Measurements from ENCODE around the gene ARSG.
"Not testable (repeated sequence)": the region's sequence is repeated elsewhere in the genome, so short reads cannot be mapped to it uniquely, and the experiment has no call there.

Gene ARSG

DNA sequence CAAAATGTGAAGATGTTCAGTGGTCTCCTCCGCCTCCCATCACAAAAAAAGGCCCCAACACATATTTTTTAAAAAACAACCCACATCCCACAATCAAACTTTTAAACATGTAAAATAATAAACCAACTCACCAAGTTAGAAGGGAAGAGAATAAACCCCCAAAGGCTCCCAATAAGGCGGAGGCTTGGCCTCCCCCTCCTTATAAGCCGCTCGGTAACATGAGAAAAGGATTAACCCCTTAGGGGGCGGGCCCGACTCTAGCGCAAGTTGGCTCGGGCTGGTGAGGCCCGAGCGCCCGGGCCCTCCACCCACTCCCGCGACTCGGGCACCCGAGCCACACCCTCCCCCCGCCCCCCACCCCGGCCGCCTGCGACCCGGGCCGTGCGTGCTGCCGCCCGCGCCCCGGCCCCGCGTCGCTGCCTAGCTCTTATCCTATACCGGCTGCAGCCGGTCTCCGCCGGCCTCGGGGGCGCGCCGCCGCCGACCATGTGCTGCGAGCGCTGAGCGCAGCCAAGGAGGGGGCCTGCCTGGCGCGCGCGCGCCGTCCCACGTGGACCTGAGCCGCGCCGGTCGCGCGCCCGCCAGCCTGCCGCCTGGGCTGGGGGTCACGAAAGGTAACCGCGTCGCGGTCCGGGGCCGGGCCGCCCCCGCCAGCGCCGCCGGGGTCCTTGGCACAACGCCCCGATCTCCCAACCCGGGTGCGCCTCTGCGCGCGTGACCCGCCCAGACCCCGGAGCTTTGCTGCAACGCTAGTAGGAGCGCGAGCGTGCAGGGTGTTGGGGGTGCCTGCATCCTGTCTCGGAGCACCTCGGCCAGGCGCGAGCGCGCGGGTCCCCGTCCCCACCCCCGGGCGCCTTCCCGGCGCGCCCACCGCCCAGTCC, at the start of gene ARSG, which contains the start of gene SLC16A6:
ARSG (plus strand) TSS at position 541 of the 881 bp plus-strand sequence. CDS start 15,999 bp downstream, outside the sequence.
SLC16A6 (minus strand) TSS at position 173 of the 881 bp plus-strand sequence. CDS start 12,807 bp downstream, outside the sequence.
- peak; percentile 50 for DNase-seq

DNA sequence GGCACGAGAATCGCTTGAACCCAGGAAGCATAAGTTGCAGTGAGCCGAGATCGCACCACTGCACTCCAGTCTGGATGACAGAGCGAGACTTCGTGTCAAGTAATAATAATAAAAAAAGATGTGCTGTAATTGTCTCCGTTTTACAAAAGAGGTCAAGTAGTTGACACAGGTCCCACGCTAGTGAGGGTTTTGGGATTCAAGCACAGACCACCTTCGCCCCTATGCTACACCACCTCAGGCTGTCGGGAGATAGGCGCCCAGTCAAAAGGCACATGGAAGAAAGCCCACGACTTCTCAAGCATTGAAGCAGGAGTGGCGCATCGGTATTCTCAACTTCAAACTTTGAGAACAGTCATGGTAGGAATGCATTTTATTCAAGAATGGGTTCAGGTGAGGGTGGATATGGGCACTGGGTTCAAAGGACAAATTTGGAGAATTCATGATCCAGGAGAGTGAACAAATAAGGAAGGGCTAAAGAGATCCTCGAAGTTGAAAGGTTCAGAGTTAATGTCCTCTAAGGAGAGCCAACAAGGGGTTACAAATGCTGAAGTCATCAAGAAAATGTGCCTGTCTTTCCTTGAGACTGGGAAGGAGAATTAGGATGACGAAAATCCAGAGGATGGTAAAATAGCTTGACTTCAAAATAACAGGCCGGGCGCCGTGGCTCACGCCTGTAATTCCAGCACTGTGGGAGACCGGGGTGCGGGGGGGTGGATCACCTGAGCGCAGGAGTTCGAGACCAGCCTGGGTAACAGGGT, 44.8 kb upstream of the ARSG start:
- DNase-seq: no peak

DNA sequence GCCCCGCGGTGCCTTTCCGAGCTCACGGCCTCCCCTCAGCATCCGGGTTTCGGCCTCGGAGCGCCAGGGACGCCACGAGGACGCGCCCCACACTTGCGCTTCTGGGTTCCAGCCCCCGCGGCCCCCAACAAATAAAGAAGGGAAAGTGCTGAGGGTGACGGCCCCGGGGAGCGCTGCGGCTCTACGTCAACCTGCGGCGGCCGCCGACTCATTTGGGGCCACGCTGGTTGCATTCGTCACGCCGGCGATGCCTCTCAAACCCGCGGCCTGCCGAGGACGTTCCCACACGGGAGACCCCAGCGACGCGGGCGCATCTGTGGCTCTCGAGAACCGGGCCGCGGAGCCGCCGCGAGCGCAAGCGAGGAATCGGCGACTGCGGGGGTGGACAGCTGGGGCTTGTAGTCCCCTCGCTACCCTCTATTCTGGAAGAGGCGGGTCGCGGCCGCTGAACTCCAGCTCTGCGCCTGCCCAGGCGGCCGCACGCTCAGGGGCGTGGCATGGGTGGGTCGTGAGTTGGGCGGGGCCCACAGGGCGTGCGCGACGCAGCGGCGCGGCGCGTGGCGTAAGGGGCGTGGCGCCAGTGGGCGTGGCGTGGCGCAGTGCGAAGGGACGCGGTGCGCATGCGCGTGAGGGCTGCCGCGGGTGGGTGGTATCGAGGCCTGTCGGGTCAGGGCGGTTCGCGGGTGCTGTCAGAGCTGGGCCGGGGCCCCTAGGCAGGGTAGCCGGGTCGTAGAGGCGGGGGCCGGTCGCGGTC, 43.7 kb upstream of the ARSG start, which contains the start of gene AMZ2:
AMZ2 (plus strand) TSS at position 599 of the 754 bp plus-strand sequence. CDS start 2,145 bp downstream, outside the sequence.
- DNase-seq: peak; percentile 90

DNA sequence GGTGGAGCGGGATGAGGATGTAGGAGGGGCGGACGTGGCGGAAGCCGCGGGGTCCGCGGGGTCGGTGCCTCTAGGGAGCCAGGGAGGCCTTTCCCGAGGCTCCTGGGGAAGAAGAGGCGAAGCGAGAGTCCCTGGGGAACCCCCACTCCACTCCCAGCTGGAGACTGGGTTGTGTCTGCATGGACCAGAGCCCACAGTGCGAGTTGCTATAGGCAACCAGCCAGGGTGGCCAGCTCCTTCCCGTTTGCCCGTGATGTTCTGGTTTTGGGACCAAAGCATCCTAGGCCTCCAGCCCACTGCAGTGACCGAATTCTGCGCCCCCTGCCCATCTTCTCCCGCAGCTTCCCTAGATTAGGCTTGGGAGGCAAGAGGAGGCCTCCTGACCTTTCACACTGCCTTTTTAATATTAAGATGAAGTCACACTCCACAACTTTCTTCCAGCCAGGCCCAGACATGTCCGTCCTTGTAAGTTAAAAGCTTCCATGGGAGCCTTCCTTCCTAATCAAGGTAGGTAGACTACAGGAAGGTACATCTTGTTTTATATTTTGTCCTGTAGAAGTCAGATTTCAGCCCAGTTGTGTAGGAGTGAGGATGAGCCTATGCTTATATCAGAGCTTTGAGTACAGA, 43.0 kb upstream of the ARSG start:
- DNase-seq: peak; percentile 17

DNA sequence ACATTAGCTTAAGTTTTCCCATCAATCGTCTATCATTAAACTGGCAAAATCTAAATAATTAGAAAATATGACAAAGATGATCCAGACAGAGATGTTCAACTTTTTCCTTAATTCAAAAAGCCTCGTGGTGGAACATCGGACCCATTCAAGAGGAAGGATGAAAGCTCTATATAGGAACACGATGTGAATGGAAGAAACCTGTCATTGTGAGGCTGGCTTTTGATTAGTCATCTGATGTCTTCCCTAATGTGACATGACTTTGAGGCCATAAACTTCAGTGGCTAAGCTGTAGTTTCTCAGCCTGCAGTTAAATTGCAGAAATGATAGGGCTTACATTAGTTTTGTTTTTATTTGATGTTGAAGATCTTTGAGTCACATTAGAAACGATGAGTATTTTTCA, 42.4 kb upstream of the ARSG start:
- DNase-seq: no peak

DNA sequence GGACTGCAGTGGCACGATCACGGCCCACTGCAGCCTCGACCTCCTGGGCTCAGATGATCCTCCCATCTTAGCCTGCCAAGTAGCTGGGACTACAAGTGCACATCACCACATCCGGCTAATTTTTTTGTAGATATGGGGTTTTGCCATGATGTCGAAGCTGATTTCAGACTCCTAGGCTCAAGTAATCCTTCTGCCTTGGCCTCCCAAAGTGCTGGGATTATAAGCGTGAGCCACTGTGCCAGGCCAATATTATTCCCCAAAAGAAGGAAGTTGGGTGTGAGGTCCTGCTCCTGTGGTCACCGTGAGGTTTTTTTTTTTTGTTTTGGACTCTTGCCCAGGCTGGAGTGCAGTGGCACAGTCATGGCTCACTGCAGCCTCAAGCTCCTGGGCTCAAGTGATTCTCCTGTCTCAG, 41.9 kb upstream of the ARSG start:
- no peak for DNase-seq

DNA sequence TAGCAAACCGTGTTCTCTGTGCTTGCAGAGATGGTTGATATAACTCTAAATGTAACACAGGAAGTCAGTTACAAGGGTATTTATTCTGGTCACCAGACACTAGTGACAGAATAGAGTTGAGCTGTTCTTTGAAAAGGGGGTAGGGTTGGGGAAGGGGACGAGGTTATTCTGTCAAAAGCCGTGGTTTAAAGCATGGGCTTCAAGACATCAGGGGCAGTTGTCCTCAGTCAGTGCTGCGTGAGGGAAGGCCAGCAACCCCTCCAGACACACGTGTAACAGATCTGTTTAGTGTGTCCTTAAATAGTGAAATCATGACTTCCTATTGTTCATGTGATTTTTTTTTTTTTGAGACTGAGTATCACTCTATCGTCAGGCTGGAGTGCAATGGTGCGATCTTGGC, 37.9 kb upstream of the ARSG start:
- not testable (repeated sequence) for DNase-seq

DNA sequence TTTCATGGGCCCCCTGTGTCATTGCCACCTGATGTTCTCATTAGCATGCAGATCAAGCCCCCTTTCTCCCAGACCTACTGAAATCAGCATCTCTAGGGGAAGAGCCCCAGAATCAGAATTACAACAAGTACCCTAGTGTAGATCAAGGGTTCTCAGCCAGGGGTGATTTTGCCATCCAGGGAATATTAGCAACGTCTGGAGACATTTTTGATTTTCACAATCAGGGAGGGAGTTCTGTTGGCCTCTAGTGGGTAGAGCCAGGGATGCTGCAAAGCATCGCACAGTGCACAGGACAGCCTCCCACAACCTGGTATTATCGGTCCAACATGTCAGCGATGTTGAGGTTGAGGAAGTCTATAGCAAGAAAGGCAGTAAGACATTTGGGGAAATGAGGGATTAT, 36.1 kb upstream of the ARSG start:
- no peak for DNase-seq

DNA sequence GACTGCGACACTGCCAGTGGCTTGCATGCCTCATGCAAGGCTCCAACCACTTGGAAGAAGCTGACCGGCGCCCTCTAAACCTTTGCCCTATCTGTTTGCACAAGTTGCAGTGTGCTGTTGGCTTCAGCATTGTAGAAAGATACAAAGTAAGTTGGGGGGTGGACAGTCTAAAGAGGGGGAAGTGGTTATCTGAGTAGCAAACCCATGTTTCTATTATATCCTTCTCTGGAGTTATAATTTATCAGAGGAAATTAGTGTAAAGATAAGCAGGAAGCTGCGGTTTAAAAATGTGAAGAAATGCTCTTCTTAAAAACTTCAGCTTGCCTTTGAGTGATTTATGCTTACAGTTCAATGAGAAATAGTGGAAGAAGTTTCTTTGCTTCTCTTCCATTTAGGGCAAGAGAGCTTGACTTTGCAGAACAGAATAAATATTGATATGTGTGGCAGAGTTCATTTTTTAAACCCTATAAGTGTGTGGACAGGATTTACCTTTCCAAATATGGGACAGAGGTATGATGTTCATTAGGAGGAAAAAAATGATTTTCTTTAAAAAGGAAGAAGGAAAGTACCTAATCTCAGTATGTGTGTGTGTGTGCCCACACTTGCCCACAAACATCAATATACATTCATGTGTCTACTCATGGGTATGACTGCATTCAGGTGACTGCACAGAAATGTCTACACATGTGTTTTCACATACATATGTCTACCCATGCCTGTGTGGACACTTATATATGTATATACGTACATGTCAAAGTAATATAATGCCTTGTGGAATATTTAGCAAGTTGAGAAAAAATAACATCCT, 35.4 kb upstream of the ARSG start:
- no peak for DNase-seq

DNA sequence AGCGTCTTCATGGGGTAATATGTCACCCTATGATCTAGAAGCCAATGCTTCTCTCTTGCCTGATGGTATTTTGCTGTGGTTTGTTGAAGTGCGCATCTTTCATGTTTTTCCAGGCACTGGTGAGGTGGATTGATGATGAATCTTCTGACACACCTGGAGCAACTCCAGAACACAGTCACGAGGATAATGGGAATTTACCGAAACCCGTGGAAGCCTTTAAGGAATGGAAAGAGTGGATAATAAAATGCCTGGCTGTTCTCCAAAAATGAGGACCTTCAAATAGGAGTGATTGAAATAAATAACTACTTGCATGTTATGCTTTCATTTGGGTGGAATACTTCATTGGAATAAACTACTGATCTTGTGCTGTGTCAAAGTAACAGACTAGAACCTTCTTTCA, 34.6 kb upstream of the ARSG start:
- DNase-seq: not testable (repeated sequence)

DNA sequence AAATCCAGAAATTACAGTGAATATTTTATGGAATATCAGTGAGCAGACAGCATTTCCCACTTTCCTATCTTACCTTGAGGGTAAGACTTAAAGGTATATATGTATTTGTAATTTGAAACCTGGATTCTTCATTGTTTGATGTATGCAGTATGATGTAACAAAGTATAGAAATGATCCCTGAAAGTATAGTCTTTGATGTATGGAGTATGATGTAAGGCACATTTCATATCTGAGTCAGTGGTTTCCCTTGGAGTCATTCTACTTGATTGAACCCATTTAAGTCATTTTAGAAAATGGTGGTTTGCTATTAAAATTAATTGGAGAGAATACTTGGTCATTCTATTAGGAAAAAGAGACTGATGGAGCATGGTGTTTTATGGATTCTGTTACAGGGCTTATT, 33.4 kb upstream of the ARSG start:
- no peak for DNase-seq

DNA sequence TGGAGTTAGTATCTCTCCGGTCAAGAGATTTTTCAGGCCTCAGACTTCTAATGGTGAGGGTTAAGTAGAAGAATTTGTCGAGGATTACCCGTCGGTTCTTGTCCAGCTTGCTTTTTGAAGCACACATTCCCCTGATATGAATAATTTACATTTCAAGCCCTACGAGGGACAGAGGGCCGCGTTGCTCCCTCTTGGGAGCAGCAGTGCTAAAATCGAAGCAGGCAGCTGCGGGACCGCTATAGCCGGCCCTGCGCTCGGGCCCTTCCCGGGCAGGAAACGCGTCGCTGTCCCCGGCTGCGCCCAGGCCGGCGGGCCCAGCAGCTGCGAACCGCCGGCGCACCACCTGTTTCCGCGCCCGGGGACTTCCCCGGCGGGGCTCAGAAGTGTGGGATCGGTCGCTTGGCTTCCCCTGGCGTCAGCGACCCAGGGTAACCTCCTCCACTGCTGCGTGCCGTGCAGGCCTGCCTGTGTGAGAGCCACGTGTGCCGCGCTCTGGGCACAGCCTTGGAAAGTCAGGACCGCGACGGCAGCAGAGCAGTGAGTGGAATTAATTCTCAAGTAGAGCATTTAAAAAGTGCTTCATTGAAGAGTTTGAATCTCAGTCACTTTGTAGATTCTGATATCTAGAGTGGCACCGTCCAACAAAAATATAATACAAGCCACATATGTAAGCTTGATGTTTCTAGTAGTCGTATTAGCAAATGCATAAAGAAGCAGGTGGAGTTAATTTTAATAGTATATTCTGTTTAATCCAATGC, 32.2 kb upstream of the ARSG start:
- not testable (repeated sequence) for DNase-seq

DNA sequence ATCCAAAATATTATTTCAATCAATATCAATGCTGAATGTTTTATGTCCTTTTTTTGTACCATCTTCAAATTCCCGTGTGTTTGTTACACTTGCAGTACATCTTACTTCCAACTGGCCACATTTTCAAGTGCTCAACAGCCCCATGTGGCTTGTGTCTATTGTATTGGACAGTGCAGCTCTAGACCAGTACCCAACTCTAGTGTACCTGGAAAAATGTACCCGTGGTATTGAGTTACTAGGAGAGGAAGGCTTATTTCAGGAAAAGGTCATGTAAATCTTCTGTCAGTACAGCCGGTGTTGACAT, 31.7 kb upstream of the ARSG start:
- DNase-seq: not testable (repeated sequence)

DNA sequence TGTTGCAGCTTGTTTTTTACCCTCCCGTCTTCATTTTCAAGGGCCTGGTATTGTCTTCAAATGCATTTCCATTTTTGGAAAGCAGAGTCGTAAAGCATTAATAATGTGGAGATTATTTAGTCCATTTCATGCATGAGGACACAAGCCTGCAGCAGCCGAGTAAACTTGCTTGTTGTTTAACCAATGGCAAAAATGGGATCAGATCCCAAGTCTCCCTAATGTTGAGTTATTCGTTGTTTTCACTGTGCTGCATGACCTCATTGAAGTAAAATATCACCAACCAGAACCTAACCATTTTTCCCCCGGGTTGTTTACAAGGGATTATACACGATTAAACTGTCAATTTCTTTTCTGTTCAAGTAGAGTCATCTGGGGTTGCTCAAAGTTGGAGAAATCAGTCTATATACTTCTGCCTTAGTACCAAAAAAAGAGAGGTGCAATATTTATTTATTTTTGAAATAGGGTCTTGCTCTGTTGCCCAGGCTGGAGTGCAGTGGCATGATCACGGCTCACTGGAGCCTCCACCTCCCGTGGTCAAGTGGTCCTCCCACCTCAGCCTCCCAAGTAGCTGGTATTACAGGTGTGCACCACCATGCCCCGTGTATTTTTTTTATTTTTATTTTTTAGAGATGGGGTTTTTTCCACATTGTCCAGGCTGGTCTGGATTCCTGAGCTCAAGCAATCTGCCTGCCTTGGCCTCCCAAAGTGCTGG, 31.1 kb upstream of the ARSG start:
- no peak for DNase-seq

DNA sequence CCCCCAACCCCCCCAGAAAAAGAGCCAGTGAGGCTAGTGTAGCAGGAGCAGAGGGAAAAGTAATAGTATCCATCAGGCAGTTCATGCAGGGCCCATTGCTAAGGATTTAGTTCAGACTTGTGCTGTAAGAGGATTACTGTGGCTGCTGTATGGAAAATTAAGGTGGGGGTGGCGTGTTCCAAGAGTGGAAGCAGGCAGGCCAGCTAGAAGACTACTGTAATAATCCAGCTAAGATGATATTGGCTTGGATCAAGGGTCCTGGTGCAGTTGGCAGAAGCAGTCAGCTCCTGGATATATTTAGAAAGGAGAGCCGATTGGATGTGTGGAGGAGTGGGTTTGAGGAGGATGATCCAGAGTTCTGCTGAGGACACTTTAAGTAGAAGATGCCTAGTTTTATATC, 28.8 kb upstream of the ARSG start:
- DNase-seq: not testable (repeated sequence)

DNA sequence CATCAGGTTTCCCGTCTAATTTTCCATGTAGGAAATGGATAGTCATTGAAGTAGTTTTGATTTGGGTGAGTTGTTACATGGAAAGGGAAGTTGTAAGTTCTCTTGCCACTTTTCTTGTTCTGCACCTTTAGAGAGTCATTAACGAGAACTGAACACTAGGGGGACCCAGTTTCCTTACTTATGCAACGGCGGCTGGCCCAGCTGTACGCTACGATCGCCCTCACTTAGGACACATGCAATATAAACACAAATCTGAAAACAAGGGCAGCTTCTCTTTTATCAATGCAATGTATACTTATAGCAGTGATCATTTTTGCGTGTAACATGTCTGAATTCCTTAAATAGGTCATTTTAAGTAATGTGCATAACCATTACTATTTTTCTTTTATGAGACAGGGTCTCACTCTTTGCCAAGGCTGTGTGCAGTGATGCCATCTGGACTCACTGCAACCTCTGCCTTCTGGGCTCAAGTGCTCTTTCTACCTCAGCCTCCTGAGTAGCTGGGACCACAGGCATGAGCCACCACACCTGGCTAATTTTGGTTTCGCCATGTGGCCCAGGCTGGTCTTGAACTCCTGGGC, 28.1 kb upstream of the ARSG start:
- peak; percentile 11 for DNase-seq

DNA sequence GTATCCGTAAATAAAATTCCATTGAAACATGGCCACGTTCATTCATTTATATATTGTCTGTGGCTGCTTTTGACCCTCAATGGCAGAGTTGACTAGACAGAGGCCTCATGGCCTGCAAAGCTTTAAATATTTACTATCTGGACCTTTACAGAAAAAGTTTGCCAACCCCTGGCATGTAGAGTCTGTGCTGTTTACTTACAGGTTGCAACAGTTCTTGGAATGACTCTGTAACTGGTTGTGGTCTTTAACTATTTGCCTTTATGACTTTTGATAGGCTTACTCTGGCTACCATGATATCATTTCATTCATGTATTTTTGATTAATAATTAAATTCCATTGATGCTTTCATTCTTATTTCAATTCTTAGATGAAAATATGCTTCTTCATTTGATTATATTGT, 25.5 kb upstream of the ARSG start:
- DNase-seq: not testable (repeated sequence)

DNA sequence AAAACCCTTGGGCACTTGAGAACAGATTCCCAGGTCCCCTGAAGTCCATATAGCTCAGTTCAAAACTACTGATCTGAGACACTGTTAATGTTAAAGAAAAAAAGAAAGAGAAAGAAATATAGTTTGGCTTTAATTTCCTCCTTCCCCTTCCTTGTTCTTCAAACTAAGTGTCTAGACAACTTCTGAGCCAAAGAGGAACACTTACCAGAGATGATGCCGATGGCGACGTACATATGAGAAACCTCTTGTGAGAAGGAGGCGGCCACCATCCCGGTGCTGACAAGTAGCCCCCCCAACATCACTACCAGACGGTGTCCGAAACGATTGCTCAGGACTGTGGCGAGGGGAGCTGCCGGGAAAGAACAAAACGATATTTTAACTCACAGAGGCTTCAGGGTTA, 17.6 kb upstream of the ARSG start:
- DNase-seq: no peak

DNA sequence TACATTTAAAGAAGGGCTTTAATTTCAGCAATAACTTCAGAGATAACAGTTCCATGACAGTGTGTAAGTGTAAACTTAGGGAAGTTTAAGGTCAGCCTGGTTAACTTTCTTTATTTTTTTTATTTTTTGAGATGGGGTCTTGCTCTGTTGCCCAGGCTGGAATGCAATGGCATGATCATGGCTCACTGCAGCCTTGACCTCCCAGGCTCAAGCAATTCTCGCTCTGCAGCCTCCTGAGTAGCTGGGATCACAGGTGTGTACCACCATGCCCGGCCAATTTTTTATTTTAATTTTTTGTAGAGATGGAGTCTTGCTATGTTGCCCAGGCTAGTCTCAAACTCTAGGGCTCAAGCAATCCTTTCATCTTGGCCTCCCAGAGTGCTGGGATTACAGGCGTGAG, 15.0 kb upstream of the ARSG start:
- DNase-seq: not testable (repeated sequence)

DNA sequence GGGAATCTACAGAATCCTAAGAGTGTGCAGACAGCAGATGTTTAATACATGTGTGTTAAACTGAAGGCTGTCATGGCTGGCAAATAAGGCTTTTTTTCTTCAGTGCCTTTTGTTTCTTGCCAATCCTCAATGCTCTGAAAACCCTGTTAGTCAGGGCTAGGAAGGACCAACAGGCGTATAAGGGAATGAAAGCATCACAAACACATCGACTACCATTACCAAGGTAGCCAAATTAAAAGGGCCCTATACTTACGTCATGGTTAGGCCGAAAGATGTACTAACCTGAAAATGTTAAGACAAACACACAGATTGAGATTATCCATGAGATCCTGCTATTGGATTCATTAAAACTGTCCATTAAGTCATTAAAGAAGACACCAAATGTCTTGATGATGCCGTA, 13.5 kb upstream of the ARSG start:
- DNase-seq: no peak
